OCI-LY7 (cell line): ENCODE data around the gene DGLUCY.

Source experiments
- CTCF ChIP-seq: fragments of 200-600 bp; sonication (generic); conservative IDR thresholded peaks from 2 replicates; pipeline ENCODE4 v1.5.1; 2014; ENCODE audit warnings: mild to moderate bottlenecking, antibody characterized with exemption, low read length, moderate library complexity, mixed read lengths
- EZH2phosphoT487 ChIP-seq: fragments of 200-600 bp; sonication (generic); IDR thresholded peaks from 2 replicates; pipeline ENCODE4 v1.6.1; 2018; ENCODE audit warnings: low read depth, borderline replicate concordance, mild to moderate bottlenecking, mixed run types, antibody characterized with exemption, low read length, moderate library complexity, mixed read lengths

DNA sequence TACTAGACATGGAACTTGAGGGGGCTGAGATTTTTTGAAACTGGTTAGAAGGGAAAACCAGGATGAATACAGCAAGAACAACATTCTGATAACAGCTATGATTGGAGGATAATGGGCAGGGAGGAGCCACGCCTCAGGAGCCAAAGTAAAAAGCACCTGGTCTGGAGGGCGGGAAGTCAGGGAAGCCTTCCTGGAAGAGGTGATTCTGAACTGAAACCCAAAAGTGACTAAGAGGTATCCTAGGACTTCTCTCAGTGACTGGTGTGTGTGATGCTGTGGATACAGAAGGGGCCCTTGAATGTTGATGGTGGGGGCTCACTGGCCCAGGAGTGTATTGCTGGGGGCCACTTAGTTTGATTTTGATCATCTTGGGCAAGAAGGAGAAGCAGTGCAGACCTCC is 149.5 kb downstream of the DGLUCY start:
- TF ChIP-seq CTCF (no peak), EZH2phosphoT487 (no peak)
